Brain pericyte (primary cell): Measurements from ENCODE around the gene GET4.

Experiments used
- DNase-seq: peaks from one replicate; pipeline ENCODE4 v3.0.0-alpha.2; 2012; ENCODE audit warnings: low read depth, low spot score

Gene GET4

GRCh38 chr7:885893-886625 lies 9.7 kb downstream of the GET4 start:
- no peak for DNase-seq

- no peak for DNase-seq
Observed at GRCh38 chr7:886626-887487, 10.5 kb downstream of the GET4 start.

- DNase-seq: no peak
Observed at GRCh38 chr7:887488-887820, 11.1 kb downstream of the GET4 start.

- no peak for DNase-seq
Observed at GRCh38 chr7:888081-889024, 12.0 kb downstream of the GET4 start.

- DNase-seq: no peak
Observed at GRCh38 chr7:889025-889390, 12.7 kb downstream of the GET4 start.

GRCh38 chr7:889391-889790 lies 13.0 kb downstream of the GET4 start:
- no peak for DNase-seq

- DNase-seq: no peak
Observed at GRCh38 chr7:890868-891267, 14.5 kb downstream of the GET4 start.

- no peak for DNase-seq
Observed at GRCh38 chr7:891291-891690, 14.9 kb downstream of the GET4 start.

- no peak for DNase-seq
Observed at GRCh38 chr7:891805-892204, 15.5 kb downstream of the GET4 start.

GRCh38 chr7:892648-893593 lies 16.6 kb downstream of the GET4 start:
- no peak for DNase-seq

GRCh38 chr7:893686-894085 lies 17.3 kb downstream of the GET4 start:
- no peak for DNase-seq

- no peak for DNase-seq
Observed at GRCh38 chr7:894164-894867, 18.0 kb downstream of the GET4 start.

GRCh38 chr7:894927-895450 lies 18.6 kb downstream of the GET4 start:
- no peak for DNase-seq

- DNase-seq: no peak
Observed at GRCh38 chr7:895451-896052, 19.2 kb downstream of the GET4 start.

GRCh38 chr7:896346-897075 lies 20.2 kb downstream of the GET4 start:
- DNase-seq: no peak

GRCh38 chr7:897086-897485 lies 20.7 kb downstream of the GET4 start:
- DNase-seq: no peak

- no peak for DNase-seq
Observed at GRCh38 chr7:897771-898376, 21.5 kb downstream of the GET4 start.

- DNase-seq: no peak
Observed at GRCh38 chr7:898460-898854, 22.1 kb downstream of the GET4 start.
